A549 (cell line): ENCODE results near the gene RESF1.

ENCODE experiments used
- BHLHE40 ChIP-seq: IDR thresholded peaks from 2 replicates; pipeline ENCODE4 v1.6.1; 2012; ENCODE audit warnings: low read depth, low read length, inconsistent platforms
- CHD2 ChIP-seq: fragments of 150-350 bp; IDR thresholded peaks from 2 replicates; pipeline ENCODE4 v1.6.1; 2014; ENCODE audit warnings: low read length; ENCODE audit not compliant: partially characterized antibody
- GATA3 ChIP-seq: IDR thresholded peaks from 2 replicates; pipeline ENCODE4 v1.6.1; 2012; ENCODE audit warnings: borderline replicate concordance
- HOXB13 ChIP-seq: fragments of 250-450 bp; sonication (Bioruptor Pico); IDR thresholded peaks from 2 replicates; pipeline ENCODE4 v1.5.0; 2020; ENCODE audit warnings: low read depth, mild to moderate bottlenecking, moderate library complexity
- MAFK ChIP-seq: fragments of 450-650 bp; IDR thresholded peaks from 2 replicates; pipeline ENCODE4 v1.6.1; 2014; ENCODE audit not compliant: partially characterized antibody
- POLR2A ChIP-seq: IDR thresholded peaks from 2 replicates; pipeline ENCODE4 v1.6.1; 2012; ENCODE audit warnings: mild to moderate bottlenecking, low read length
- POLR2AphosphoS2 ChIP-seq: conservative IDR thresholded peaks from 2 replicates; pipeline ENCODE4 v1.6.1; 2012; ENCODE audit warnings: low read length, improper control_type of control experiment, inconsistent platforms
- RCOR1 ChIP-seq: fragments of 150-350 bp; IDR thresholded peaks from 2 replicates; pipeline ENCODE4 v1.6.1; 2014; ENCODE audit warnings: antibody characterized with exemption, low read length, low read depth
- RNF2 ChIP-seq: fragments of 200-600 bp; sonication (generic); IDR thresholded peaks from 2 replicates; pipeline ENCODE4 v1.6.1; 2016; ENCODE audit warnings: low read depth, mild to moderate bottlenecking, antibody characterized with exemption, moderate library complexity, borderline replicate concordance
- TP53 ChIP-seq: fragments of 250-450 bp; sonication (Bioruptor Pico); IDR thresholded peaks from 2 replicates; pipeline ENCODE4 v1.5.0; 2021; ENCODE audit warnings: mild to moderate bottlenecking, moderate library complexity
- TF ChIP-seq, protein P1 (sequence below): fragments of >200 bp; sonication (Bioruptor Twin); formaldehyde crosslinking; IDR thresholded peaks from 3 replicates; pipeline ENCODE4 v1.5.1; 2016
- TF ChIP-seq, protein P2 (sequence below): IDR thresholded peaks from 2 replicates; pipeline ENCODE4 v1.6.1; 2012
- TF ChIP-seq, protein P3 (sequence below): IDR thresholded peaks from 2 replicates; pipeline ENCODE4 v1.6.1; 2012; ENCODE audit warnings: low read depth, borderline replicate concordance
- TF ChIP-seq, protein P4 (sequence below): fragments of 200-600 bp; sonication (generic); IDR thresholded peaks from 2 replicates; pipeline ENCODE4 v1.6.1; 2016; ENCODE audit warnings: antibody characterized with exemption, mild to moderate bottlenecking, moderate library complexity

DNA sequence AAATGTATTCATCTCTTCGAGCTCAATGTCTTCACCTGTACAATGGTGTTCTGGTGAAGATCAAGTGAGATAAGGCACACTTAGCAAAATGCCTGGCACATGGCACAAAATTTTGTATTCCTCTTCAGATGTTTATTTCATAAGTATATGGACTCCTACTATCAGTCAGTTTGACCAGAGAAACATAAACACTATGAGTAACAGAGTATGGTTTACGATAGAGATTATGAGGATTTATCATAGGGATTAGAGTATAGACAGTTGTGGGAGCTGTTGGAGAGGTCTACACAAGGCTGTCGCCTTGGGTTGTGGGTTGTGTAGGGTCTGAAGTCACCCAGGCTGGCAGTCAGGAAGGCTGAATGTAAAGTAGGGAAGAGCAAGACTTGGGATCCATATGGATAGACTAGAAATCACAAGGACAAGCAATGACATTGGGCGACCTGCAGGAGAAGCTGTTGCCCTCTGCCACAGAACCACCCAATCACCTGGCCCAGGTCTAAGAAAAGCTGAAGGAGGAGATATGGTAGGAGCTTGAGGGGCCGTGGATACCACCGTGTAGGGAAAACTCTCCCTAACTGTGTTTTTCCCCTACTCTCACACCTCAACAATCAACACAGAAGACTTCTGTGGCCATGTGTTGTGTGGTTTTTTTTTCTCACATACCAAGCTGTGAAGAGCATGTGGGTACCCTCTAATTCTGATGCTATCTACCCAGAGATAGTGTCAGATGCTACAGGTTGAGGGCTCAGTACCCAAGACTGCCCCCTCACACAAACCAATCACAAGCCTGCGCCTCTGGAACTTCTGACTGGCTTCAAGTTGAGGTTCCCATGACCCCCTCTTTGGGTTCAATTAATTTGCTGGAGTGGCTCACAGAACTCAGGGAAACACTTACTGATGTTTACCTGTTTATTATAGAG, 27.2 kb upstream of the RESF1 start:
- TF ChIP-seq, protein P1, sequence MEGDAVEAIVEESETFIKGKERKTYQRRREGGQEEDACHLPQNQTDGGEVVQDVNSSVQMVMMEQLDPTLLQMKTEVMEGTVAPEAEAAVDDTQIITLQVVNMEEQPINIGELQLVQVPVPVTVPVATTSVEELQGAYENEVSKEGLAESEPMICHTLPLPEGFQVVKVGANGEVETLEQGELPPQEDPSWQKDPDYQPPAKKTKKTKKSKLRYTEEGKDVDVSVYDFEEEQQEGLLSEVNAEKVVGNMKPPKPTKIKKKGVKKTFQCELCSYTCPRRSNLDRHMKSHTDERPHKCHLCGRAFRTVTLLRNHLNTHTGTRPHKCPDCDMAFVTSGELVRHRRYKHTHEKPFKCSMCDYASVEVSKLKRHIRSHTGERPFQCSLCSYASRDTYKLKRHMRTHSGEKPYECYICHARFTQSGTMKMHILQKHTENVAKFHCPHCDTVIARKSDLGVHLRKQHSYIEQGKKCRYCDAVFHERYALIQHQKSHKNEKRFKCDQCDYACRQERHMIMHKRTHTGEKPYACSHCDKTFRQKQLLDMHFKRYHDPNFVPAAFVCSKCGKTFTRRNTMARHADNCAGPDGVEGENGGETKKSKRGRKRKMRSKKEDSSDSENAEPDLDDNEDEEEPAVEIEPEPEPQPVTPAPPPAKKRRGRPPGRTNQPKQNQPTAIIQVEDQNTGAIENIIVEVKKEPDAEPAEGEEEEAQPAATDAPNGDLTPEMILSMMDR = no peak
- no peak for TF ChIP-seq POLR2A
- TF ChIP-seq RNF2 = no peak
- no peak for TF ChIP-seq TP53 (CRISPR knock-in tag)
- no peak for TF ChIP-seq GATA3
- no peak for TF ChIP-seq POLR2AphosphoS2
- TF ChIP-seq, protein P2, sequence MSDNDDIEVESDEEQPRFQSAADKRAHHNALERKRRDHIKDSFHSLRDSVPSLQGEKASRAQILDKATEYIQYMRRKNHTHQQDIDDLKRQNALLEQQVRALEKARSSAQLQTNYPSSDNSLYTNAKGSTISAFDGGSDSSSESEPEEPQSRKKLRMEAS = no peak
- TF ChIP-seq BHLHE40 = no peak
- no peak for TF ChIP-seq HOXB13 (CRISPR knock-in tag)
- no peak for TF ChIP-seq RCOR1
- TF ChIP-seq, protein P3, sequence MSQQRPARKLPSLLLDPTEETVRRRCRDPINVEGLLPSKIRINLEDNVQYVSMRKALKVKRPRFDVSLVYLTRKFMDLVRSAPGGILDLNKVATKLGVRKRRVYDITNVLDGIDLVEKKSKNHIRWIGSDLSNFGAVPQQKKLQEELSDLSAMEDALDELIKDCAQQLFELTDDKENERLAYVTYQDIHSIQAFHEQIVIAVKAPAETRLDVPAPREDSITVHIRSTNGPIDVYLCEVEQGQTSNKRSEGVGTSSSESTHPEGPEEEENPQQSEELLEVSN = no peak
- no peak for TF ChIP-seq CHD2
- no peak for TF ChIP-seq MAFK
- TF ChIP-seq, protein P4, sequence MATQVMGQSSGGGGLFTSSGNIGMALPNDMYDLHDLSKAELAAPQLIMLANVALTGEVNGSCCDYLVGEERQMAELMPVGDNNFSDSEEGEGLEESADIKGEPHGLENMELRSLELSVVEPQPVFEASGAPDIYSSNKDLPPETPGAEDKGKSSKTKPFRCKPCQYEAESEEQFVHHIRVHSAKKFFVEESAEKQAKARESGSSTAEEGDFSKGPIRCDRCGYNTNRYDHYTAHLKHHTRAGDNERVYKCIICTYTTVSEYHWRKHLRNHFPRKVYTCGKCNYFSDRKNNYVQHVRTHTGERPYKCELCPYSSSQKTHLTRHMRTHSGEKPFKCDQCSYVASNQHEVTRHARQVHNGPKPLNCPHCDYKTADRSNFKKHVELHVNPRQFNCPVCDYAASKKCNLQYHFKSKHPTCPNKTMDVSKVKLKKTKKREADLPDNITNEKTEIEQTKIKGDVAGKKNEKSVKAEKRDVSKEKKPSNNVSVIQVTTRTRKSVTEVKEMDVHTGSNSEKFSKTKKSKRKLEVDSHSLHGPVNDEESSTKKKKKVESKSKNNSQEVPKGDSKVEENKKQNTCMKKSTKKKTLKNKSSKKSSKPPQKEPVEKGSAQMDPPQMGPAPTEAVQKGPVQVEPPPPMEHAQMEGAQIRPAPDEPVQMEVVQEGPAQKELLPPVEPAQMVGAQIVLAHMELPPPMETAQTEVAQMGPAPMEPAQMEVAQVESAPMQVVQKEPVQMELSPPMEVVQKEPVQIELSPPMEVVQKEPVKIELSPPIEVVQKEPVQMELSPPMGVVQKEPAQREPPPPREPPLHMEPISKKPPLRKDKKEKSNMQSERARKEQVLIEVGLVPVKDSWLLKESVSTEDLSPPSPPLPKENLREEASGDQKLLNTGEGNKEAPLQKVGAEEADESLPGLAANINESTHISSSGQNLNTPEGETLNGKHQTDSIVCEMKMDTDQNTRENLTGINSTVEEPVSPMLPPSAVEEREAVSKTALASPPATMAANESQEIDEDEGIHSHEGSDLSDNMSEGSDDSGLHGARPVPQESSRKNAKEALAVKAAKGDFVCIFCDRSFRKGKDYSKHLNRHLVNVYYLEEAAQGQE = no peak
